Endometrium (tissue), 2 donors: ENCODE data around the gene CFAP46.
"Not testable (repeated sequence)": the region's sequence is repeated elsewhere in the genome, so short reads cannot be mapped to it uniquely, and the experiment has no call there.

ENCODE experiments used
- FAIRE-seq: peaks from 2 replicates; lab custom pipeline; 2012; peaks lifted over from hg19 to GRCh38; lab: Jason Lieb, UNC
- donor health status: control.
- donor health status: control.

The CFAP46 gene

DNA sequence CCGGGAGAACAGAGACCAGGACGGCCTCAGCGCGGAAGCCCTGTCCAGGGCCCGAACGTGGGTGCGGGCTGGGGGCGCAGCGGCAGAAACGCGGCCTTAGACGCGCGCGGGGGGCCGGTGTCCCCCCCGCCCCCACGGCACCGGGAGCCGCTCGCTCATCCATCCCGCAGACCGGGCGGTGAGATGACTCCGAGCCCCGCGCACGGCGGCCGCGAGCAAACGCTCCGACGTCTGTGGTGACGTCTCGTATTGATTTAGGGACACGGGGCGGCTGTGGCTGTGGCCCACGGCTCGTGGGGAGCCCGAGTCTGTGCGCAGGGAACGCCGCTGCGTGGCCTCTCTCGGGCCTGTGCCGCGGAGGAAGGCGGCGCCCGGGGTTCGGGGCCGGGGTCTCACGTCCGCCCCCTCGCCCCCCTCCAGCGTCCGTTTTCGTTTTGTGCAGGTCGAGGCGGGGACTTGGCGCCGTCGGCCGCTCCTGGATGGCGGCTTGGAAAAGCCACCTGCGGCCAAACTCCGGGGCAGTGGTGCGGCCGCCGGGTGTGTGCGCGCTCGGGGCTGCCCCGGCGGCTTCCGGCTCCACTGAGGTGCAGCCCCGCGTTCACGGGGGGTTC is 155.4 kb downstream of the CFAP46 start:
- no peak for FAIRE-seq

DNA sequence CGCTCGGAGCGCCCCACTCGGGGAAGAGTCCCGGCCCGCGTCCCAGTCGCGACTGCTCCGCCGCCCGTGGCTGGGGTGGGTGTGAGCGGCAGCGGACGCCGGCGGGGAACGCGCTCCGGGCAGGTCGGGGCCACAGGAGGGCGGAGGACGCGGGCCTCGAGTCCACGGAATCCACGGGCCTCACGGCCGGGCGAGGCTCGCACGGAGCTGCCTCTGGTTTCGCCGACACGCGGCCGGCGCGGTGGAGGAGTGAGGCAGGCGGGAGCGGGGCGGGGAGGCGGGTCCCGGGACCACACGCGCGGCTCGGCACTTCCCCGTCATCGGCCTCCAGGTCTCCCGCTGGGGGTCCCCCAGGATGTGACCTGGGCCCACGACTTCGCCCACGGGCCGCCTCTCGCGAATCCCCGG is 155.9 kb downstream of the CFAP46 start:
- FAIRE-seq, result no peak

DNA sequence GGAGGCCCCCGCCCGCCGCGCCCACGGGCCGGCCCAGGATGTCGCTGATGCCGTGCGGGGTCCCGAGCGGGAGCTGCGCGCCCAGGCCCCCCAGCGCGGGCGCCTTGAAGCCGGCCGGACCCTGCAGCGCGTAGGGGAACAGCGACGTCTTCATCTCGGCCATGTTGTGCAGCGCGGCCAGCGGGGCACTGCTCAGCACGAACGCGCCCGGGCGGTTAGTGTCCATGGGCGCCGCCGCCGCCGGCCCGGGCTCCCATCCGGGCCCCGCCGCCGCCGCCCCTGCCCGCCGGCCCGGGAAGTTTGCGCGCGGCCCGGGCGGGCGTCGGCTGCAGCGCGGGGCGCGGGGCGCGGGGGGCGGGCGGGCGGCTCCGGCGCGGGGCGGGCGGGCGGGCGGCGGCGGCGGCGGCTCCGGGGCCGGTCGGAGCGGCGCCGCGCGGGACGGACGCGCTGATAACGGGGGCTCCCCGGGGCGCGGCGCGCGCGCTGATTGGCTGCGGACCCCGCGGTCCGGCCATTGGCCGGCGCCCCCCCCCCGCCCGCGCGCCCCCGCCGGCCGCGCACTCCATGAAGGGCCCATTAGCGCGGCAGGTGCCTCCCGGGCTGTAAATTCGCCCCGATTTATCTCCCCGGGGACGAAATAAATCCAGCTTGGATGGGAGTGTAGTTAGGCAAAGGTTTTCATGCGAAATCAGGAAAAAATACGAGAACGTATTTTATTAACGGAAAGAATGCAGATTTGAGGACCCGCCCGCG is 156.5 kb downstream of the CFAP46 start, which contains the start of gene NKX6-2:
TSS of gene NKX6-2 (minus strand) at position 425 of the 753 bp plus-strand sequence. CDS start at position 226, 199 bp downstream.
- no peak for FAIRE-seq

DNA sequence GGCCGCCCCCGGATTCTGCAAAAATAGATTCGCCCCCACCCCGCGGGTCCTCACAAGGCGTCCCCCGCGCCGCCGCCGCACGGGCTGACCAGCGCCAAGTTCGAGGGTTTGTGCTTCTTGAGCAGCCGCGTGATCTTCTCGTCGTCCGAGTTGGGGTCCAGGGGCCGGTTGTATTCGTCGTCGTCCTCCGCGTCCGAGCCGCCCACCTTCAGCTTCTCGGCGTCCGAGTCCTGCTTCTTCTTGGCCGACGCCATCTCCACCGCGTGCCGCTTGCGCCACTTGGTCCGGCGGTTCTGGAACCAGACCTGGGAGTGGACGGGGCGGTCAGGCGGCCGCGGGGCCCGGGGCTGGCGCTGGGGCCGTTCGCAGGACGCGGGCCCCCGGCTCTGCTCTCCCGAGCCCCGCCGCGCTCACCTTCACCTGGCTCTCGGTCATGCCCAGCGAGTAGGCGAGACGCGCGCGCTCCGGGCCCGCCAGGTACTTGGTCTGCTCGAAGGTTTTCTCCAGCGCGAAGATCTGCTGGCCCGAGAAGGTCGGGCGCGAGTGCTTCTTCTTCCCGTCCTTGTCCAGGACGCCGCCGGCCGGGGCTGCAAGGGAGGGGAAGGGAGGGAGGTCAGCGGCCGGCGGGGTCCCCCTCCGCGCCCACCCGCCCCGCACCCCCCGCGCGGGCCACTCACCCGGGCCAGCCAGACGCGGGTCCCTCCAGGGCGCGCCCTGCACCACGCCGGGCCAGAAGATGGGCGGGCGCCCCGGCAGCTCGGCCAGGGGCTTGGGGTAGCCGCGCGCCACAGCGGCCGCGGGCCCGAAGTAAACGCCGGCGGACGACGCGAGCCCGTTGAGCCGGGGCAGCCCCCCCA is 157.3 kb downstream of the CFAP46 start:
- FAIRE-seq, result no peak

GRCh38 chr10:132783940-132784865 is 158.2 kb downstream of the CFAP46 start:
- FAIRE-seq, result no peak

- no peak for FAIRE-seq
Observed at GRCh38 chr10:132783165-132783939, 159.0 kb downstream of the CFAP46 start.

DNA sequence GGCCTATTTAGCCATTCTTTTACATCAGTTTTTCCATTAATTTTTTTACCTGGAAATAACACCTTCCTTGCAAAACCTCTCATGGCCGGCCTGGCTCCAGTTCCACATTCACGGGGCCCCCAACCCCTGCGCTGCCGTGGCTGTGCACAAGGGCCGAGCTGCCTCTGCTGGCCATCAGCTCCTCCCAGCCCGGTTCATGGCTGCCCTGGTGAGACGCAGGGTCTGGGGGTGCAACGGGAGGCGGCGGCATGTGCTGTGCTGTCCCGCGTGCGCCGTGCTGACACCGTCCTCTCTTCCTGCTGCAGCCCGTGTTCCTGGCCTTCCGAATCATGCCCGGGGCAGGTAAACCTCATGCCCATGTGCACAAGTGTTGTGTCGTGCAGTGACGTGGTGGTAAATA is 160.8 kb downstream of the CFAP46 start:
- no peak for FAIRE-seq

- FAIRE-seq, result no peak
Observed at GRCh38 chr10:132780356-132780755, 162.0 kb downstream of the CFAP46 start.

- FAIRE-seq, result no peak
Observed at GRCh38 chr10:132779549-132780294, 162.6 kb downstream of the CFAP46 start.

DNA sequence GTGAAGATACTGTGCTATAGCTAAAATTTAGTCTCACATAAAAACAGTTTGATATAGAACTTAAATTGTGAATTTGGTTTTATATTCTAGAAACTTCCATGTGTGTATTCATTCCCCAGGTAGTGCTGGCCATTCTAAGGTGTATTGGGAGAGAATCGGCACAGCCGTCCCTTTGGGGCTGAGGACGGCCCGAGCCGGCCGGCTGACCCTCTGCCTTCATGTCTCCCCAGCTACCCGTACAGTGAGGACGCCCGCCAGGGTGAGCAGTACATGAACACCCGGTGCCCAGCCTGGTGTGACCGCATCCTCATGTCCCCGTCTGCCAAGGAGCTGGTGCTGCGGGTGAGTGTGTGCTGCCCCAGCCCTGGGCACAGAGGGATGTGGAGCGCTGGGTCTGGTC is 164.9 kb downstream of the CFAP46 start:
- no peak for FAIRE-seq

GRCh38 chr10:132776821-132777220 is 165.5 kb downstream of the CFAP46 start:
- no peak for FAIRE-seq

GRCh38 chr10:132776186-132776585 is 166.2 kb downstream of the CFAP46 start:
- no peak for FAIRE-seq

DNA sequence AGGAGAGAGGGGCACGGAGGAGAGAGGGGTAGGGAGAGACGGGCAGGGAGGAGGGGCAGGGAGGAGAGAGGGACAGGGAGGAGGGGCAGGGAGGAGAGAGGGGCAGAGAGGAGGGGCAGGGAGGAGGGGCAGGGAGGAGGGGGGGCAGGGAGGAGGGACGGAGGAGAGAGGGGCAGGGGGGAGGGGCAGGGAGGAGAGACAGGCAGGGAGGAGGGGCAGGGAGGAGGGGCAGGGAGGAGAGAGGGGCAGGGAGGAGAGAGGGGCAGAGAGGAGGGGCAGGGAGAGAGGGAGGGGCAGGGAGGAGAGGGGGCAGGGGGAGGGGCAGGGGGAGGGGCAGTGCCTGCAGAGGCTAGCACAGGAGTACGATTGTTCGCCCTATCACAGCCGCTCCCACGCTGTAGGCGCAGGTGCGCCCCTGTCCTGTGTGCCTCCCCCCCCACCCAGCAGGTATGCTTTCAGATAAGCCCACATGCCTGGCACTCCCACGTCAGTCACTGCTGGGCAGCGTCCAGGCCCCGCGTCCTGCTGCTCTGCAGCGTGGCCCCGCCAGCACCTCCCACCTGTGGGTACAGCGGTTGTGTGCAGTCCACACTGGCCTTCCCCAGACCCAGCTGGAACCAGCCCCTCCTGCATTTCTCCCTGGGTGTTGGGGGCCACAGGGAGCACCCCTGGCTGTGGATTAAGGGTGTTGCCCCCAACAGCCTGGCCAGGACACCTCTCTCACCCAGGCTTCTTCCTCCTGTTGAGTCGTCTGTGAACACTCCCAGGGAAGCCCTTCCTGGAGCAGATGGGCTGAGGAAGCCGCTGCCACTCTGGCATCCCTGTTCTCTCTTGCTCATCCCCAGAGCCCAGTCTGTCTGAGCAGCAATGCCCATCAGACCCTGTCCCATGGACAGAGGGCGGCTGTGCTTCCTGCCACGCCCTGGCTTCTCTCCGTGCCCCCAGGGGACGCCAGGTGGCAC is 167.2 kb downstream of the CFAP46 start:
- no peak for FAIRE-seq

DNA sequence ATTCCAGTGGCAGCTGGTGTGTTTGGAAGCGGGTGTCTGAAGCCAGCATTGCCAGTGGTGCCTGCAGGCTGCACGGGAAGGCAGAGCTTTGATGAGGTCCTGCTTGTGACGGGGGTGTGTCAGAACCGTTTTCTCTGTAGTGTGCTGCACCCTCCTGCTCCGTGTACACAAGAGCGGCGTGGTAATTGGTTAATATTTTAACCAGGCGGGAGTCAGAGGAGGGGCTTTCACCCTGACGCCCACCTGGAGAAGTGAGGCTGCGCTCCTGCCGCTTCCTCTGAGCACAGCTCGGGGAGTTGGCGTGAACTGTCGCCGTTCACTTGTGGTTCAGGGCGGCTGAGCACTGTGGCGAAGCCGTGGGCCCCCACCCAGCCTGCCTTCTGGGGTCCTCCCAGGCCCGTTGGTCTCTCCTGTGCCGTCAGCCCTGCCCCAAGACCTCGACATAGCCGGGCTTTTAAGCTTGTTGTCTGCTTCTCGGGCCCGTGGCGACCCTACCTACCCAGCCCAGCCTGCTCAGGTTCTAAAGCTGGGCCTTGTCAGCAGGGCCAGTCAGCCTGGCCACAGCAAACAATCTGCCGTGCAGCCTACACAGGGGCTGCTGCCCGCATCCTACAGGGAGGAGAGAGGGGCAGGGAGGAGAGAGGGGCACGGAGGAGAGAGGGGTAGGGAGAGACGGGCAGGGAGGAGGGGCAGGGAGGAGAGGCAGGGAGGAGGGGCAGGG is 168.0 kb downstream of the CFAP46 start:
- FAIRE-seq, result no peak

GRCh38 chr10:132772816-132773215 is 169.6 kb downstream of the CFAP46 start:
- FAIRE-seq, result not testable (repeated sequence)

DNA sequence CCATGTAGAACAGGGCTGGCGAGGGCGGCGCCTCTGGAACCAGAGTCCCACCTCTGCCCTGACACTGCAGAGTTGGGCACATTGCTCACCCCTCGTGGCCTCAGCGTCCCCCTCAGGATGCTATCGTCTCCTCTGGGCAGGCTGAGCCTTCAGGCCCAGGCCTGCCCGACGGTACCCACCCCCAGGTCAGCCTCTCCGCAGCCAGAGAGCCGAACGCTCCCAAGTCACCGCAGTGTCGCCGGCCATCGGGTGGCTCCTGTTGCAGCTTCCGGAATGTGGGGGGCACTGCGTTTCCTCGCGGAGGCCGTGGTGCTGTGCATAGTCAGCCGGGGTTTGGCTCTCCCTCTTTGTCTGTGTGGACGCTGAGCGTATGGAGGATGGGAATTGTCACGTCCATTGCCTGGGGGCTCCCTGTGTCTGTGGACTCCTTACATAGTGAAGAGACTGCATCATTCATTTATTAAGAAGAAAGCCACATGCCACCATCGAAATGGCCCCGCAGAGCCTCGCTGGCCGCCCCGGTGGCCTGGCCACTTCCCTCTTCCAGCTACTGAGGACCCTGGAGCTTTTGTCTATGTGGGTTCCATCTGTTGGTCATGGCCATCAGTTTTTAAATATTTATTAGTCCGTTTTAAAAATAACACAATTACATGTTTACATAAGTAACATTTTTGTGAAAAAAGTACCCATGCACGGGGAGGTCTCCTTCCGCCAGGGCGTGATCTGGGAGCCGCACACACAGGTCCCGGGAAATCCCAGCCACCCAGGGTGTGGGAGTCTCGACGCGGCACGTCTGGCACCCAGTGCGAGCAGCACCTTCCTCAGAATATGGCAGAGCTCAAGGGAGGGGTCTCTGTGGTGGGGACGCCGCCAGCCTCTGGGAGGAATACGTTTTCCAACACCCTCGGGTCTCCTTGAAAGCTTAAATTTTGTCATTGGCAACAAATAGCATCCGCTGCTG is 172.0 kb downstream of the CFAP46 start:
- no peak for FAIRE-seq
